ENCODE measurements around the gene ZNF581. TPM values are rescaled to one million over a fixed set of nuclear protein-coding genes. Genes with fewer than 3 reads are reported as not detected.

Gene ZNF581
- total RNA-seq, 1 experiment from 2014 or later: 65.1 TPM

DNA sequence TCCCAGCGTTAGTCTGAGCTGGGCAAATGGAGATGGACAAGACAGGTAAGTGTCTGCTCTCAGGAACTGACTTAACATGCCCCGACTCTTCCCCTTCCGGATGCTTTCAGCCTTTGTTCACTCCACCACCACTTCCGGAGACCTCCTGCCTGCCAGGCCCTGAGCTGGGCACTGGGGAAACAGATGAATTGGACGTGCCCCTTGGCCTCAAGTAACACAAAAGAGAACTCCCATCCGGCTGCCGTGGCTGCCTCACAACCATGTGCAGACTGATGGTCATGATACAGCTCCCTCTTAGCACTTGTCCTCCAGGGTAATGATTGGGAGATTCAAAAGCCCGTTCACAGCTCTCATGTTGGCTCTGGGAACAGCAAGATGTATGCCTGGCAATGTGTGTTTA lies 26.0 kb upstream of the ZNF581 start:
- H3K27ac Mint-ChIP-seq: no peak overlapping the region; a peak in 2 of 7 replicates
- H3K14ac ChIP-seq (ENCODE audit: insufficient read depth, low read length): no peak overlapping the region

More for the DNA sequence above, 26.0 kb upstream of the ZNF581 start:
- Histone ChIP-seq H3K23ac (ENCODE audit: insufficient read length, low read depth, low read length) (no peak overlapping the region), H3K4me2 (ENCODE audit: insufficient read depth, insufficient read length, low read length) (no peak overlapping the region), H3K56ac (ENCODE audit: insufficient read length, low read depth, low read length) (no peak overlapping the region), H4K20me1 (ENCODE audit: control insufficient read depth, insufficient read depth, insufficient read length) (no peaks in the 10 kb centered on the region), H2BK15ac (ENCODE audit: low read depth, low read length) (no peak overlapping the region), H2BK120ac (ENCODE audit: low read depth, low read length, poor library complexity, severe bottlenecking) (no peak overlapping the region), H2BK5ac (ENCODE audit: insufficient read length, low read length) (no peak overlapping the region), H4K5ac (ENCODE audit: insufficient read length, low read depth, low read length) (no peak overlapping the region), H4K91ac (ENCODE audit: insufficient read length, low read depth, low read length) (no peak overlapping the region), H4K8ac (replicated peaks; ENCODE audit: insufficient read length, low read depth, low read length) (no peak overlapping the region), H2AK5ac (ENCODE audit: insufficient read length, low read length) (no peak overlapping the region), H3K23me2 (ENCODE audit: insufficient read length, low read depth, low read length, poor library complexity, severe bottlenecking) (no peaks in the 10 kb centered on the region), H3K4me1 (ENCODE audit: insufficient read depth, low read length) (no peaks in the 10 kb centered on the region), H3K27me3 (ENCODE audit: insufficient read depth, low read length) (no peaks in the 10 kb centered on the region), H3K79me1 (ENCODE audit: insufficient read depth, low read depth, low read length, poor library complexity, severe bottlenecking) (no peaks in the 10 kb centered on the region), H3K79me2 (ENCODE audit: insufficient read depth, low read length) (no peaks in the 10 kb centered on the region), H3K9ac (ENCODE audit: extremely low read depth, insufficient read length, low read length) (no peak overlapping the region), H2BK20ac (ENCODE audit: low read depth, low read length, poor library complexity, severe bottlenecking) (no peak overlapping the region), H3T11ph (ENCODE audit: low read length) (no peak overlapping the region), H2BK12ac (ENCODE audit: insufficient read length, low read depth, low read length) (no peak overlapping the region), H3K9me3 (ENCODE audit: control insufficient read depth, low read depth, low read length) (no peaks in the 10 kb centered on the region), H3K4ac (ENCODE audit: low read depth, low read length) (no peak overlapping the region), H2AFZ (ENCODE audit: low read length) (no peak overlapping the region), H3K27ac (ENCODE audit: insufficient read length, low read depth, low read length) (no peak overlapping the region), H3K18ac (ENCODE audit: insufficient read length, low read depth, low read length) (no peak overlapping the region)
- H3K9me3 Mint-ChIP-seq: no peaks in the 10 kb centered on the region; a peak in 1 of 5 replicates
- WGBS (ENCODE audit: extremely low coverage, insufficient read length, low lambda C conversion rate): no CpG with 5 or more reads among the region's 8 CpGs
- peaks cover 0 to 2% of the 10 kb centered on the region in 2 experiments; a peak in 1 of 4 replicates for H3K4me1 Mint-ChIP-seq
- TF ChIP-seq CTCF (conservative IDR thresholded peaks at IDR 0.05): no peak
- peaks cover 22 to 46% (median 46%) of the 10 kb centered on the region in 3 experiments for H3K36me3 Mint-ChIP-seq (ENCODE audit: insufficient read depth in 1 of 3, low read depth in 3 of 3)
- H3K27me3 Mint-ChIP-seq (ENCODE audit: low read depth): peaks cover 2% of the 10 kb centered on the region
- no peak overlapping the region for H3K4me3 Mint-ChIP-seq
- DNase-seq: no peak

Data from H9 (cell line).